Endothelial cell of umbilical vein (primary cell): ENCODE data around the gene HEPHL1. TPM values are rescaled to one million over a fixed set of nuclear protein-coding genes. Genes with fewer than 3 reads are reported as not detected.

Source experiments
- BruUV-seq: library from RNA; stranded (reverse); fragments of 400-500 nt; replicated peaks from 2 replicates; lab custom pipeline; 2021; lab: Mats Ljungman, UMichigan
- CTCF ChIA-PET: fragments of 300-600, 350-600 bp; sonication (Branson Sonifier 250); formaldehyde crosslinking; loops from one replicate; lab custom pipeline; 2021; ENCODE audit warnings: antibody characterized with exemption, inconsistent platforms; lab: Charles Lee
- POLR2A ChIA-PET: fragments of 300-600, 350-600 bp; sonication (Branson Sonifier 250); formaldehyde crosslinking; loops from one replicate; lab custom pipeline; 2021; ENCODE audit warnings: antibody characterized with exemption, inconsistent platforms; lab: Charles Lee
- DNase-seq: peaks from one replicate; pipeline ENCODE4 v3.0.0-alpha.2; 2011; ENCODE audit warnings: low read depth, low spot score
- FAIRE-seq: peaks from 2 replicates; lab custom pipeline; 2011; peaks lifted over from hg19 to GRCh38; lab: Jason Lieb, UNC
- H2AFZ ChIP-seq: 2 replicates; pipeline ENCODE4 v1.6.0; 2012; ENCODE audit warnings: low read depth, low read length, control low read depth, inconsistent platforms
- H3K27ac ChIP-seq: 2 replicates; pipeline ENCODE4 v1.5.1; 2011; ENCODE audit warnings: low read depth, mild to moderate bottlenecking, control low read depth, low read length, moderate library complexity; ENCODE audit not compliant: insufficient read depth
- H3K27me3 ChIP-seq, 2 experiments: 2 replicates each; pipeline versions ENCODE4 v1.6.0 to v1.6.1; 2011; ENCODE audit warnings: low read length in 2 of 2, mixed read lengths in 1 of 2; ENCODE audit not compliant: control insufficient read depth in 2 of 2, insufficient read depth in 2 of 2
- H3K36me3 ChIP-seq, 2 experiments: 2 replicates in 1 of 2; 3 replicates in 1 of 2; pipeline ENCODE4 v1.5.1; 2011; ENCODE audit warnings: low read length in 2 of 2, mild to moderate bottlenecking in 1 of 2, moderate library complexity in 1 of 2; ENCODE audit not compliant: control insufficient read depth in 2 of 2, insufficient read depth in 2 of 2; ENCODE audit errors: extremely low read depth in 1 of 2
- H3K4me1 ChIP-seq: 3 replicates; pipeline ENCODE4 v1.5.1; 2011; ENCODE audit warnings: mild to moderate bottlenecking, low read length; ENCODE audit not compliant: control insufficient read depth, insufficient read depth; ENCODE audit errors: extremely low read depth
- H3K4me2 ChIP-seq: 2 replicates; pipeline ENCODE4 v1.6.1; 2011; ENCODE audit warnings: low read length, control low read depth, mixed read lengths; ENCODE audit not compliant: insufficient read depth
- H3K4me3 ChIP-seq, 3 experiments: fragments of 200-600 bp in 1 of 3; sonication (generic), shearing (Covaris generic) in 1 of 3; replicated peaks in 1 of 3; 2 replicates each; pipeline ENCODE4 v1.5.1; 2011 to 2016; ENCODE audit warnings: control low read depth in 3 of 3, low read length in 3 of 3, mild to moderate bottlenecking in 2 of 3, inconsistent platforms in 1 of 3, low read depth in 1 of 3, moderate library complexity in 1 of 3; ENCODE audit not compliant: insufficient read depth in 1 of 3
- H3K79me2 ChIP-seq: 2 replicates; pipeline ENCODE4 v1.6.0; 2012; ENCODE audit warnings: low read length, inconsistent platforms; ENCODE audit not compliant: control insufficient read depth, insufficient read depth
- H3K9ac ChIP-seq: replicated peaks from 2 replicates; pipeline ENCODE3; 2011; ENCODE audit warnings: low read length, control low read depth; ENCODE audit not compliant: insufficient read depth; ENCODE audit errors: extremely low read depth
- H3K9me1 ChIP-seq: replicated peaks from 3 replicates; pipeline ENCODE4 v1.6.0; 2011; ENCODE audit warnings: mild to moderate bottlenecking, low read length; ENCODE audit not compliant: control insufficient read depth, insufficient read depth; ENCODE audit errors: extremely low read depth
- H3K9me3 ChIP-seq: replicated peaks from 2 replicates; pipeline ENCODE4 v1.5.1; 2012; ENCODE audit warnings: low read length, inconsistent platforms; ENCODE audit not compliant: control insufficient read depth, insufficient read depth
- H4K20me1 ChIP-seq: replicated peaks from 2 replicates; pipeline ENCODE3; 2011; ENCODE audit warnings: mild to moderate bottlenecking, low read length; ENCODE audit not compliant: control insufficient read depth, insufficient read depth; ENCODE audit errors: extremely low read depth
- EZH2 ChIP-seq: IDR thresholded peaks from 2 replicates; pipeline ENCODE4 v1.6.1; 2012; ENCODE audit warnings: borderline replicate concordance, low read depth, mild to moderate bottlenecking, moderate library complexity, low read length, inconsistent platforms; ENCODE audit not compliant: severe bottlenecking
- FOS ChIP-seq: IDR thresholded peaks from 2 replicates; pipeline ENCODE4 v1.6.1; 2011; ENCODE audit warnings: mild to moderate bottlenecking, low read length, moderate library complexity, borderline replicate concordance; ENCODE audit not compliant: insufficient read depth
- GATA2 ChIP-seq: IDR thresholded peaks from 2 replicates; pipeline ENCODE4 v1.7.0; 2011; ENCODE audit warnings: low read depth, mild to moderate bottlenecking, moderate library complexity, mixed read lengths, low read length; ENCODE audit not compliant: insufficient read length, insufficient read depth
- JUN ChIP-seq: IDR thresholded peaks from 2 replicates; pipeline ENCODE4 v1.6.1; 2011; ENCODE audit warnings: borderline replicate concordance, low read depth; ENCODE audit not compliant: insufficient read length, insufficient read depth
- MYC ChIP-seq: IDR thresholded peaks from one replicate; pipeline ENCODE4 v1.6.1; 2011; ENCODE audit warnings: mild to moderate bottlenecking, low read depth, low read length
- POLR2A ChIP-seq: IDR thresholded peaks from 2 replicates; pipeline ENCODE4 v1.6.1; 2012; ENCODE audit warnings: low read depth, mild to moderate bottlenecking, control low read depth, low read length
- POLR2AphosphoS5 ChIP-seq: IDR thresholded peaks from 2 replicates; pipeline ENCODE4 v1.6.1; 2012; ENCODE audit warnings: low read depth, mild to moderate bottlenecking, control low read depth, low read length, moderate library complexity; ENCODE audit not compliant: insufficient read depth
- dilution Hi-C: fragments of 300-500 bp; cut with MboI; formaldehyde crosslinking; loops from one replicate; pipeline ENCODE4 v1.15.0; 2019; ENCODE audit warnings: low sequenced_read_pairs; ENCODE audit not compliant: extremely low pct_ligation_motif_present
- intact Hi-C: fragments of 100-400 bp; cut with micrococcal nuclease; formaldehyde crosslinking; loops from one replicate; pipeline ENCODE4 v1.10.0; 2022
- polyA plus RNA-seq, 4 experiments: library from polyadenylated mRNA; depleted of rRNA in 3 of 4; stranded (reverse) in 3 of 4; unstranded in 1 of 4; fragments of >200 nt; gene quantifications; 2 replicates each; pipeline versions ENCODE4 v1.2.1 to v1.2.3, GENCODE V29; 2011 to 2012; ENCODE audit warnings: missing spikeins in 1 of 4
- total RNA-seq: library from RNA; stranded (reverse); gene quantifications from 2 replicates; pipeline ENCODE4 v1.2.3, GENCODE V29; 2021
- TF ChIP-seq, protein P1 (sequence below), 2 donors: IDR thresholded peaks; 1 replicate in 1 of 2; 2 replicates in 1 of 2; pipeline ENCODE4 v1.5.1; 2011; ENCODE audit warnings: low read length in 2 of 2, mild to moderate bottlenecking in 2 of 2, moderate library complexity in 2 of 2, control low read depth in 1 of 2, inconsistent platforms in 1 of 2, low read depth in 1 of 2; ENCODE audit not compliant: insufficient read depth in 1 of 2; ENCODE audit errors: extremely low read depth in 1 of 2
- TF ChIP-seq, protein P2 (sequence below): IDR thresholded peaks from 2 replicates; pipeline ENCODE4 v1.6.1; 2011; ENCODE audit not compliant: insufficient read depth, insufficient read length

Gene HEPHL1
- total and polyA plus RNA-seq, 2 donors (not counting 3 experiments of a cell fraction or from before 2014, with no cell fraction given), result not detected

DNA sequence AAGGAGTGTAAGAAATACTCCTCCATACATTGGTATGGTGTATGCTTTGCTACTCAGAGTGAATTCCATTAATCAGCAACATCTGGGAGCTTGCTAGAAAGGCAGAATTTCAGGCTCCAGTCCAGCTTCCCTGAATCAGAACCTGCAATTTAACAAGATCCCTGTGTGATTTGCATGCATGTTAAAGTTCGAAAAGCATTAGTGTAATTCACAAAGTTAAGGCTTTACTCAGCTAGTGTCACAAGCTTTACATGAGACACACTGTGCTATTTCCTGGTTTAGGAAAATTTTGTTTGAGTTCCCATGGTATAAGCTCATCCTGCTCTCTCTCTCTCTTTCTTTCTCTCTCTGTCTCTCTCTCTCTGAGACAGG lies 37.0 kb upstream of the HEPHL1 start:
- Histone ChIP-seq H3K9me1 (no peaks in the 10 kb centered on the region), H2AFZ (no peak overlapping the region), H4K20me1 (no peaks in the 10 kb centered on the region), H3K27me3 (no peaks in the 10 kb centered on the region), H3K36me3 (no peaks in the 10 kb centered on the region), H3K9ac (no peak overlapping the region), H3K27ac (no peak overlapping the region), H3K4me1 (no peaks in the 10 kb centered on the region), H3K4me2 (no peak overlapping the region), H3K4me3 (no peak overlapping the region), H3K9me3 (no peaks in the 10 kb centered on the region), H3K79me2 (no peaks in the 10 kb centered on the region)
- DNase-seq, result no peak
- dilution Hi-C loops, result no loop called here
- TF ChIP-seq JUN (no peak), EZH2 (no peak), POLR2A (no peak), MYC (no peak), POLR2AphosphoS5 (no peak), FOS (no peak), GATA2 (no peak)
- TF ChIP-seq, protein P1, sequence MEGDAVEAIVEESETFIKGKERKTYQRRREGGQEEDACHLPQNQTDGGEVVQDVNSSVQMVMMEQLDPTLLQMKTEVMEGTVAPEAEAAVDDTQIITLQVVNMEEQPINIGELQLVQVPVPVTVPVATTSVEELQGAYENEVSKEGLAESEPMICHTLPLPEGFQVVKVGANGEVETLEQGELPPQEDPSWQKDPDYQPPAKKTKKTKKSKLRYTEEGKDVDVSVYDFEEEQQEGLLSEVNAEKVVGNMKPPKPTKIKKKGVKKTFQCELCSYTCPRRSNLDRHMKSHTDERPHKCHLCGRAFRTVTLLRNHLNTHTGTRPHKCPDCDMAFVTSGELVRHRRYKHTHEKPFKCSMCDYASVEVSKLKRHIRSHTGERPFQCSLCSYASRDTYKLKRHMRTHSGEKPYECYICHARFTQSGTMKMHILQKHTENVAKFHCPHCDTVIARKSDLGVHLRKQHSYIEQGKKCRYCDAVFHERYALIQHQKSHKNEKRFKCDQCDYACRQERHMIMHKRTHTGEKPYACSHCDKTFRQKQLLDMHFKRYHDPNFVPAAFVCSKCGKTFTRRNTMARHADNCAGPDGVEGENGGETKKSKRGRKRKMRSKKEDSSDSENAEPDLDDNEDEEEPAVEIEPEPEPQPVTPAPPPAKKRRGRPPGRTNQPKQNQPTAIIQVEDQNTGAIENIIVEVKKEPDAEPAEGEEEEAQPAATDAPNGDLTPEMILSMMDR (IDR thresholded peaks at IDR 0.05; ENCODE audit: extremely low read depth in 1 of 2, insufficient read depth in 1 of 2, low read depth in 1 of 2, low read length in 2 of 2), result no peak
- TF ChIP-seq, protein P2, sequence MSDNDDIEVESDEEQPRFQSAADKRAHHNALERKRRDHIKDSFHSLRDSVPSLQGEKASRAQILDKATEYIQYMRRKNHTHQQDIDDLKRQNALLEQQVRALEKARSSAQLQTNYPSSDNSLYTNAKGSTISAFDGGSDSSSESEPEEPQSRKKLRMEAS, result no peak
- no TSS peak for BruUV-seq
- ChIA-PET POLR2A (no interaction called here), CTCF (no interaction called here)
- intact Hi-C loops, result loop anchor here (5.0 kb wide), 1 partner anchor 38 kb away; the partner anchor contains the start of gene HEPHL1
- no peak for FAIRE-seq
